H1 (cell line): Measurements from ENCODE around the gene MPND. TPM values are rescaled to one million over a fixed set of nuclear protein-coding genes. Genes with fewer than 3 reads are reported as not detected.

Source experiments
- CHD2 ChIP-seq: IDR thresholded peaks from 2 replicates; pipeline ENCODE4 v1.6.1; 2012; ENCODE audit warnings: low read length, improper control_type of control experiment
- FOSL1 ChIP-seq: IDR thresholded peaks from 2 replicates; pipeline ENCODE4 v1.6.1; 2011; ENCODE audit warnings: mild to moderate bottlenecking, low read depth, low read length, moderate library complexity; ENCODE audit not compliant: insufficient read depth
- POLR2A ChIP-seq, 2 experiments: IDR thresholded peaks; 1 replicate in 1 of 2; 2 replicates in 1 of 2; pipeline ENCODE4 v1.6.1; 2011; ENCODE audit warnings: low read depth in 2 of 2, low read length in 2 of 2, mild to moderate bottlenecking in 2 of 2; ENCODE audit errors: control extremely low read depth in 1 of 2
- polyA plus RNA-seq, 7 experiments: library from polyadenylated mRNA; depleted of rRNA in 3 of 7; stranded (reverse) in 5 of 7; unstranded in 2 of 7; fragments of >200 nt in 5 of 7; fragments of 200-250 nt in 2 of 7; gene quantifications; 1 replicate in 5 of 7; 2 replicates in 1 of 7; 4 replicates in 1 of 7; pipeline versions ENCODE4 v1.2.1 to v1.2.3, GENCODE V29; 2011 to 2013; ENCODE audit warnings: missing spikeins in 2 of 7, mixed read lengths in 2 of 7
- total RNA-seq: library from RNA; stranded (reverse); fragmentation: NEBNext Ultra II Directional; extraction: Animal tissue kit (Norgen Biotek cat#: 25700); gene quantifications from 2 replicates; pipeline ENCODE4 v1.2.1, GENCODE V29; 2021
- TF ChIP-seq, protein P1 (sequence below), 3 experiments: IDR thresholded peaks; 1 replicate in 2 of 3; 2 replicates in 1 of 3; pipeline versions ENCODE4 v1.5.1 to v1.6.1; 2011; ENCODE audit warnings: low read length in 3 of 3, mild to moderate bottlenecking in 3 of 3, inconsistent platforms in 2 of 3, low read depth in 1 of 3, moderate library complexity in 1 of 3; ENCODE audit not compliant: insufficient read depth in 1 of 3; ENCODE audit errors: control extremely low read depth in 1 of 3

Gene MPND
- total and polyA plus RNA-seq, 2 of the 8 experiments (the other 6 are each of a cell fraction or from before 2014, with no cell fraction given) = 22.9 to 27.7 TPM

DNA sequence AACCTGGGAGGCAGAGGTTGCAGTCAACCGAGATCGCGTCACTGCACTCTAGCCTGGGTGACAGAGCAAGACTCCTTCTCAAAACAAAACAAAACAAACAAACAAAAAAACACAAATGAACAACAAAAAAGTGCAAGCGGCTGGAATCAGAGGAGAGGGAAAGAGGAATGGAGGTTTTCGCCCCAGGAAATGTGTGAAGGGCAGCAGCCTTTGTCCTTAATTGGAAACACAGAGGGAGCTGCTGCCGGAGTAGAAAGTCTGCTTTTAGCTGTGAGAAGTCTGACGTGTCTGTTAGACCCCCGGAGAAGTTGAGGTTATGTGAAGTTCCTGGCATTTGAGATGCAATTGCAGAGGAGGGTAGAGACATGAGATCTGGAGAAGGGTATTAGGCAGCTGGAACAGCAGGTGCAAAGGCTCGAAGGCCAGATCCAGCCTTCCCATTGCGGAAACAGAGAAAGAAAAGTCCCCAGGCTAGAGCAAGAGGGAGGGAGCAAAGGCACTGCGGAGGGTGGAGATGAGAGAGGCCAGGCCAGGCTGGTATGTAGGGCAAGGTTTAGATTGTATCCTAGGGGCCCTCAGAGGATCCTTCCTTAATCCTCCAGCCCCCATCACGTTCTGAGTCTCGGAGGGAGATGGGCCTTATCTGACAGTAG, 41.6 kb upstream of the MPND start (continued):
- TF ChIP-seq FOSL1 (no peak), POLR2A (IDR thresholded peaks at IDR 0.05; ENCODE audit: control extremely low read depth in 1 of 2, low read depth in 2 of 2, low read length in 2 of 2) (no peak), CHD2 (no peak)
- TF ChIP-seq, protein P1, sequence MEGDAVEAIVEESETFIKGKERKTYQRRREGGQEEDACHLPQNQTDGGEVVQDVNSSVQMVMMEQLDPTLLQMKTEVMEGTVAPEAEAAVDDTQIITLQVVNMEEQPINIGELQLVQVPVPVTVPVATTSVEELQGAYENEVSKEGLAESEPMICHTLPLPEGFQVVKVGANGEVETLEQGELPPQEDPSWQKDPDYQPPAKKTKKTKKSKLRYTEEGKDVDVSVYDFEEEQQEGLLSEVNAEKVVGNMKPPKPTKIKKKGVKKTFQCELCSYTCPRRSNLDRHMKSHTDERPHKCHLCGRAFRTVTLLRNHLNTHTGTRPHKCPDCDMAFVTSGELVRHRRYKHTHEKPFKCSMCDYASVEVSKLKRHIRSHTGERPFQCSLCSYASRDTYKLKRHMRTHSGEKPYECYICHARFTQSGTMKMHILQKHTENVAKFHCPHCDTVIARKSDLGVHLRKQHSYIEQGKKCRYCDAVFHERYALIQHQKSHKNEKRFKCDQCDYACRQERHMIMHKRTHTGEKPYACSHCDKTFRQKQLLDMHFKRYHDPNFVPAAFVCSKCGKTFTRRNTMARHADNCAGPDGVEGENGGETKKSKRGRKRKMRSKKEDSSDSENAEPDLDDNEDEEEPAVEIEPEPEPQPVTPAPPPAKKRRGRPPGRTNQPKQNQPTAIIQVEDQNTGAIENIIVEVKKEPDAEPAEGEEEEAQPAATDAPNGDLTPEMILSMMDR (IDR thresholded peaks at IDR 0.05; ENCODE audit: control extremely low read depth in 1 of 3, insufficient read depth in 1 of 3, low read depth in 1 of 3, low read length in 3 of 3) = no peak
